Esophagus muscularis mucosa (tissue), 4 donors: Measurements from ENCODE around the gene ZNF217. TPM values are rescaled to one million over a fixed set of nuclear protein-coding genes. Genes with fewer than 3 reads are reported as not detected.
"Not testable (repeated sequence)": the region's sequence is repeated elsewhere in the genome, so short reads cannot be mapped to it uniquely, and the experiment has no call there.

Experiments
- DNase-seq: peaks from one replicate; pipeline ENCODE4 v3.0.0-alpha.2; 2017; ENCODE audit errors: extremely low spot score
- H3K27ac ChIP-seq, 4 donors: fragments of 200-600 bp; sonication (generic); replicated peaks in 1 of 4; 1 replicate in 3 of 4; 2 replicates in 1 of 4; pipeline ENCODE4 v1.5.1; 2016 to 2019; ENCODE audit warnings: mild to moderate bottlenecking in 1 of 4
- H3K27me3 ChIP-seq, 4 donors: fragments of 200-600 bp; sonication (generic); one replicate each; pipeline versions ENCODE4 v1.5.1 to v1.6.0; 2016 to 2019
- H3K36me3 ChIP-seq, 4 donors: fragments of 200-600 bp; sonication (generic); one replicate each; pipeline ENCODE4 v1.5.1; 2016 to 2019
- H3K4me1 ChIP-seq, 4 donors: fragments of 200-600 bp; sonication (generic); one replicate each; pipeline ENCODE4 v1.5.1; 2016 to 2019
- H3K4me3 ChIP-seq, 4 donors: fragments of 200-600 bp; sonication (generic); 1 replicate in 2 of 4; 2 replicates in 2 of 4; pipeline ENCODE4 v1.5.1; 2016 to 2019; ENCODE audit warnings: mild to moderate bottlenecking in 4 of 4, moderate library complexity in 1 of 4
- H3K9me3 ChIP-seq, 4 donors: fragments of 200-600 bp; sonication (generic); 1 replicate in 3 of 4; 2 replicates in 1 of 4; pipeline ENCODE4 v1.5.1; 2016 to 2019
- CTCF ChIP-seq, 3 experiments: fragments of 200-600 bp in 2 of 3; fragments of 450-650 bp in 1 of 3; sonication (generic) in 2 of 3; IDR thresholded peaks; one replicate each; pipeline ENCODE4 v1.5.1; 2017 to 2019; ENCODE audit warnings: antibody characterized with exemption in 3 of 3, mild to moderate bottlenecking in 2 of 3, moderate library complexity in 1 of 3
- EP300 ChIP-seq: sonication (generic); formaldehyde crosslinking; IDR thresholded peaks from one replicate; pipeline ENCODE4 v1.6.1; 2017; ENCODE audit warnings: antibody characterized with exemption
- POLR2A ChIP-seq: fragments of 450-650 bp; IDR thresholded peaks from one replicate; pipeline ENCODE4 v1.6.1; 2017; ENCODE audit warnings: antibody characterized with exemption, moderate library complexity, mild to moderate bottlenecking, low read depth
- POLR2AphosphoS5 ChIP-seq, 2 donors: sonication (generic); formaldehyde crosslinking; IDR thresholded peaks; one replicate each; pipeline ENCODE4 v1.6.1; 2017; ENCODE audit warnings: antibody characterized with exemption in 2 of 2
- WGBS: methylation state at CpG from one replicate; pipeline ENCODE4 v1.1.5; 2018; 5-methylcytosine and 5-hydroxymethylcytosine counted together
- intact Hi-C: fragments of 100-400 bp; cut with DNase I; formaldehyde crosslinking; loops from one replicate; pipeline ENCODE4 v1.15.1; 2023
- total RNA-seq, 4 donors: library from RNA; depleted of rRNA; stranded (reverse); fragments of >200 nt; gene quantifications; one replicate each; pipeline versions ENCODE4 v1.1.0 to v1.2.1, GENCODE V29; 2016

Gene ZNF217
- total RNA-seq, 4 donors from 2014 or later = 15.4 to 27.3 (median 18.6) TPM

- TF ChIP-seq POLR2AphosphoS5 (IDR thresholded peaks at IDR 0.05) = no peak
- TF ChIP-seq POLR2A = no peak
- TF ChIP-seq EP300 = no peak
- TF ChIP-seq CTCF (IDR thresholded peaks at IDR 0.05) = no peak
- intact Hi-C loops = no loop called here
- Histone ChIP-seq H3K27me3 (no peaks in the 10 kb centered on the region), H3K4me1 (peaks cover 2 to 47% (median 34%) of the 10 kb centered on the region in 4 donors), H3K27ac (peak overlapping the region; percentile 91 to 99 (median 99)), H3K9me3 (no peaks in the 10 kb centered on the region), H3K4me3 (peak overlapping the region; percentile 75 to 94 (median 94)), H3K36me3 (no peaks in the 10 kb centered on the region)
- DNase-seq = no peak
- WGBS = 12% methylated on average over 7 of the region's 7 CpGs
Measured at GRCh38 chr20:53595018-53595378, 1.4 kb upstream of the ZNF217 start.

GRCh38 chr20:53594068-53595017 is 704 bp upstream of the ZNF217 start:
- Histone ChIP-seq H3K4me3 (peak overlapping the region; percentile 75 to 94 (median 94)), H3K27ac (peak overlapping the region; percentile 91 to 99 (median 99)), H3K9me3 (no peaks in the 10 kb centered on the region), H3K4me1 (peaks cover 9 to 53% (median 41%) of the 10 kb centered on the region in 4 donors), H3K36me3 (no peaks in the 10 kb centered on the region), H3K27me3 (no peaks in the 10 kb centered on the region)
- TF ChIP-seq POLR2A (peak; percentile 84), POLR2AphosphoS5 (IDR thresholded peaks at IDR 0.05) (peak; percentile 37 to 87), EP300 (no peak), CTCF (IDR thresholded peaks at IDR 0.05) (peak in 1 of 3 experiments; percentile 2)
- intact Hi-C loops = no loop called here
- peak; percentile 98 for DNase-seq
- 1% methylated on average over 16 of the region's 110 CpGs for WGBS

GRCh38 chr20:53592992-53593465 is 610 bp downstream of the ZNF217 start:
- peak overlapping the region; percentile 91 to 99 (median 99) for H3K27ac ChIP-seq
- DNase-seq = no peak
- H3K4me1 ChIP-seq = peaks cover 13 to 66% (median 51%) of the 10 kb centered on the region in 4 donors
- no peaks in the 10 kb centered on the region for H3K36me3 ChIP-seq
- no peak for TF ChIP-seq POLR2A
- intact Hi-C loops = no loop called here
- 0% methylated on average over 11 of the region's 47 CpGs for WGBS
- no peaks in the 10 kb centered on the region for H3K9me3 ChIP-seq
- no peaks in the 10 kb centered on the region for H3K27me3 ChIP-seq
- H3K4me3 ChIP-seq = peak overlapping the region; percentile 75 to 94 (median 94)

GRCh38 chr20:53592454-53592991 is 1.1 kb downstream of the ZNF217 start:
- TF ChIP-seq POLR2AphosphoS5 (IDR thresholded peaks at IDR 0.05) (peak; percentile 27 to 74), POLR2A (peak; percentile 47)
- intact Hi-C loops, H3K27me3 ChIP-seq, H3K9me3 ChIP-seq, DNase-seq, H3K36me3 ChIP-seq: not testable (repeated sequence)
- Histone ChIP-seq H3K27ac (peak overlapping the region; percentile 91 to 99 (median 99)), H3K4me3 (peak overlapping the region; percentile 75 to 94 (median 94)), H3K4me1 (peaks cover 13 to 70% (median 51%) of the 10 kb centered on the region in 4 donors)
- 0% methylated on average over 14 of the region's 27 CpGs for WGBS

GRCh38 chr20:53591941-53592441 is 1.6 kb downstream of the ZNF217 start:
- H3K4me3 ChIP-seq = peak overlapping the region; percentile 75 to 94 (median 94)
- H3K9me3 ChIP-seq, H3K27me3 ChIP-seq, H3K36me3 ChIP-seq, DNase-seq, intact Hi-C loops: not testable (repeated sequence)
- H3K27ac ChIP-seq = peak overlapping the region; percentile 91 to 99 (median 99)
- WGBS = 31% methylated on average over 9 of the region's 9 CpGs
- H3K4me1 ChIP-seq = peaks cover 13 to 73% (median 50%) of the 10 kb centered on the region in 4 donors

- H3K36me3 ChIP-seq, H3K27me3 ChIP-seq, H3K9me3 ChIP-seq, DNase-seq, intact Hi-C loops: not testable (repeated sequence)
- Histone ChIP-seq H3K4me3 (peak overlapping the region; percentile 75 to 94 (median 94)), H3K27ac (peak overlapping the region; percentile 91 to 99 (median 99)), H3K4me1 (peaks cover 20 to 72% (median 50%) of the 10 kb centered on the region in 4 donors)
- 29% methylated on average over 4 of the region's 4 CpGs for WGBS
Measured at GRCh38 chr20:53591206-53591741, 2.4 kb downstream of the ZNF217 start.

- H3K27ac ChIP-seq = peak overlapping the region; percentile 91 to 99 (median 99)
- peaks cover 25 to 71% (median 51%) of the 10 kb centered on the region in 4 donors for H3K4me1 ChIP-seq
- peak overlapping the region; percentile 75 to 94 (median 94) for H3K4me3 ChIP-seq
Measured at GRCh38 chr20:53590608-53591007, 3.0 kb downstream of the ZNF217 start.

GRCh38 chr20:53590122-53590521 is 3.5 kb downstream of the ZNF217 start:
- WGBS = 46% methylated on average over 2 of the region's 2 CpGs
- H3K9me3 ChIP-seq, intact Hi-C loops, DNase-seq, H3K36me3 ChIP-seq, H3K27me3 ChIP-seq: not testable (repeated sequence)
- Histone ChIP-seq H3K27ac (peak overlapping the region; percentile 91 to 99 (median 99)), H3K4me1 (peaks cover 30 to 71% (median 53%) of the 10 kb centered on the region in 4 donors), H3K4me3 (peak overlapping the region in 2 of 4 donors; percentile 2 to 20)

More at GRCh38 chr20:53590608-53591007, 3.0 kb downstream of the ZNF217 start:
- H3K36me3 ChIP-seq, DNase-seq, intact Hi-C loops, H3K27me3 ChIP-seq, H3K9me3 ChIP-seq: not testable (repeated sequence)
